CD4-positive, alpha-beta T cell (primary cell): Measurements from ENCODE around the gene PIK3R1. TPM values are rescaled to one million over a fixed set of nuclear protein-coding genes. Genes with fewer than 3 reads are reported as not detected.

ENCODE experiments used
- ATAC-seq: fragments of 200-7000 bp; cut with Tn5 transposase; one replicate; pipeline ENCODE4 v1.10.0; 2022; ENCODE audit warnings: mild to moderate bottlenecking; ENCODE audit not compliant: poor library complexity
- CTCF ChIA-PET: fragments of 350-600 bp; sonication (Branson Sonifier 250); formaldehyde crosslinking; loops from one replicate; lab custom pipeline; 2021; ENCODE audit warnings: antibody characterized with exemption, inconsistent platforms; lab: Charles Lee
- POLR2A ChIA-PET: fragments of 350-600 bp; sonication (Branson Sonifier 250); formaldehyde crosslinking; loops from one replicate; lab custom pipeline; 2021; ENCODE audit warnings: antibody characterized with exemption, inconsistent platforms; lab: Charles Lee
- DNase-seq, 14 experiments: peaks; one replicate each; pipeline ENCODE4 v3.0.0-alpha.2; 2013 to 2020; ENCODE audit warnings: mixed read lengths in 2 of 14
- H3K27ac ChIP-seq, 2 donors: one replicate each; pipeline versions ENCODE4 v1.5.1 to v1.7.0; 2013; ENCODE audit warnings: low read length in 2 of 2, low read depth in 1 of 2, mild to moderate bottlenecking in 1 of 2
- H3K27me3 ChIP-seq, 2 experiments: 1 replicate in 1 of 2; 2 replicates in 1 of 2; pipeline versions ENCODE4 v1.6.1 to v1.7.0; 2013; ENCODE audit warnings: low read length in 2 of 2, control low read depth in 1 of 2, mild to moderate bottlenecking in 1 of 2, moderate library complexity in 1 of 2; ENCODE audit not compliant: insufficient read depth in 2 of 2, control insufficient read depth in 1 of 2
- H3K36me3 ChIP-seq: one replicate; pipeline ENCODE4 v1.6.1; 2013; ENCODE audit warnings: low read length, control low read depth; ENCODE audit not compliant: insufficient read depth
- H3K4me1 ChIP-seq: one replicate; pipeline ENCODE4 v1.6.1; 2013; ENCODE audit warnings: low read length, control low read depth; ENCODE audit not compliant: insufficient read depth
- H3K4me3 ChIP-seq: one replicate; pipeline ENCODE4 v1.5.1; 2013; ENCODE audit warnings: mild to moderate bottlenecking, low read length, moderate library complexity
- H3K9me3 ChIP-seq, 2 experiments: 1 replicate in 1 of 2; 2 replicates in 1 of 2; pipeline versions ENCODE4 v1.6.1 to v1.7.0; 2013; ENCODE audit warnings: low read length in 2 of 2, mild to moderate bottlenecking in 2 of 2, control low read depth in 1 of 2, moderate library complexity in 1 of 2; ENCODE audit not compliant: control insufficient read depth in 1 of 2, insufficient read depth in 1 of 2
- H3K27ac Mint-ChIP-seq: one replicate; pipeline ENCODE4 v1.8.0; 2020; ENCODE audit warnings: mixed read lengths
- H3K27me3 Mint-ChIP-seq: one replicate; pipeline ENCODE4 v1.8.0; 2021; ENCODE audit warnings: mixed read lengths
- H3K36me3 Mint-ChIP-seq: one replicate; pipeline ENCODE4 v1.8.0; 2021; ENCODE audit warnings: low read depth, mixed read lengths
- H3K4me1 Mint-ChIP-seq: one replicate; pipeline ENCODE4 v1.8.0; 2021; ENCODE audit warnings: low read depth, mixed read lengths
- H3K4me3 Mint-ChIP-seq: one replicate; pipeline ENCODE4 v1.8.0; 2020; ENCODE audit warnings: mild to moderate bottlenecking, mixed read lengths
- H3K9me3 Mint-ChIP-seq: one replicate; pipeline ENCODE4 v1.8.0; 2020; ENCODE audit warnings: mixed read lengths
- CTCF ChIP-seq: fragments of 200-600 bp; IDR thresholded peaks from one replicate; pipeline ENCODE4 v1.8.0; 2022; ENCODE audit warnings: antibody characterized with exemption, mild to moderate bottlenecking
- intact Hi-C, 2 experiments: fragments of 100-400 bp; cut with DNase I in 1 of 2; cut with micrococcal nuclease in 1 of 2; formaldehyde crosslinking; loops; one replicate each; pipeline versions ENCODE4 v1.15.1 to v1.9.0; 2023 to 2025; cut with DNase I, micrococcal nuclease
- total RNA-seq, 174 experiments: library from RNA in 2 of 174; stranded (reverse) in 2 of 174; gene quantifications; one replicate each; pipeline ENCODE4 v1.2.3 and lab custom pipeline; 2021 to 2026

PIK3R1 gene
- total RNA-seq, 2 experiments from 2014 or later = 455 to 459 TPM

GRCh38 chr5:68250661-68251298 is 35.2 kb downstream of the PIK3R1 start:
- TF ChIP-seq CTCF = no peak
- peaks cover 44% of the 10 kb centered on the region for H3K4me1 ChIP-seq
- ChIA-PET POLR2A (interaction anchor here (0.8 to 4.5 kb wide), 9 partner anchors 7 to 1088 kb away, joined by 3 to 25 read pairs (median 4); partner anchors contain the start of gene PIK3R1), CTCF (interaction anchor here (1.0 to 1.9 kb wide), 3 partner anchors 19 to 1004 kb away, joined by 3 to 5 read pairs (median 3); no protein-coding TSS in a partner anchor)
- Mint-ChIP-seq H3K9me3 (no peaks in the 10 kb centered on the region), H3K36me3 (peaks cover 5% of the 10 kb centered on the region), H3K27me3 (no peaks in the 10 kb centered on the region), H3K4me1 (peaks cover 89% of the 10 kb centered on the region), H3K27ac (peak overlapping the region; percentile 82), H3K4me3 (peak overlapping the region; percentile 49)
- ATAC-seq = no peak
- H3K36me3 ChIP-seq = peaks cover 4% of the 10 kb centered on the region
- no peak for DNase-seq
- no peak overlapping the region for H3K4me3 ChIP-seq
- intact Hi-C loops = loop anchor here (5.0 to 10.0 kb wide), 5 partner anchors 33 to 1093 kb away; partner anchors contain the start of gene PIK3R1 (in 2 of the 2)
- no peaks in the 10 kb centered on the region for H3K27me3 ChIP-seq
- peak overlapping the region; percentile 20 to 44 for H3K27ac ChIP-seq
- no peaks in the 10 kb centered on the region for H3K9me3 ChIP-seq

- Histone ChIP-seq H3K36me3 (peaks cover 4% of the 10 kb centered on the region), H3K9me3 (no peaks in the 10 kb centered on the region), H3K27ac (peak overlapping the region; percentile 31 to 44), H3K4me1 (peaks cover 47% of the 10 kb centered on the region), H3K4me3 (no peak overlapping the region), H3K27me3 (no peaks in the 10 kb centered on the region)
- DNase-seq = peak in 13 of 14 experiments; percentile 23 to 74 (median 48)
- H3K27ac Mint-ChIP-seq = peak overlapping the region; percentile 82
- no peaks in the 10 kb centered on the region for H3K9me3 Mint-ChIP-seq
- intact Hi-C loops = loop anchor here (5.0 to 10.0 kb wide), 5 partner anchors 34 to 1094 kb away; partner anchors contain the start of gene PIK3R1 (in 2 of the 2)
- ChIA-PET CTCF (interaction anchor here (0.7 to 1.9 kb wide), 5 partner anchors 13 to 46 kb away, joined by 3 to 11 read pairs (median 4); no protein-coding TSS in a partner anchor), POLR2A (interaction anchor here (1.0 to 4.5 kb wide), 5 partner anchors 16 to 1048 kb away, joined by 3 to 25 read pairs (median 21); partner anchors contain the start of gene PIK3R1)
- peaks cover 5% of the 10 kb centered on the region for H3K36me3 Mint-ChIP-seq
- H3K27me3 Mint-ChIP-seq = no peaks in the 10 kb centered on the region
- H3K4me3 Mint-ChIP-seq = peak overlapping the region; percentile 2
- H3K4me1 Mint-ChIP-seq = peaks cover 90% of the 10 kb centered on the region
- no peak for TF ChIP-seq CTCF
- ATAC-seq = peak; percentile 39
Observed at GRCh38 chr5:68251386-68251785, 35.8 kb downstream of the PIK3R1 start.

GRCh38 chr5:68251804-68252522 is 36.4 kb downstream of the PIK3R1 start:
- CTCF ChIA-PET = interaction anchor here (0.7 to 2.3 kb wide), 12 partner anchors 10 to 1006 kb away, joined by 3 to 13 read pairs (median 5); no protein-coding TSS in a partner anchor
- Histone ChIP-seq H3K4me1 (peaks cover 53% of the 10 kb centered on the region), H3K27ac (peak overlapping the region; percentile 31 to 44), H3K36me3 (peaks cover 4% of the 10 kb centered on the region), H3K9me3 (no peaks in the 10 kb centered on the region), H3K27me3 (no peaks in the 10 kb centered on the region), H3K4me3 (no peak overlapping the region)
- POLR2A ChIA-PET = interaction anchor here (1.0 to 4.5 kb wide), 8 partner anchors 8 to 1091 kb away, joined by 3 to 22 read pairs (median 4); partner anchors contain the start of gene PIK3R1
- ATAC-seq (no peak), DNase-seq (no peak)
- peaks cover 91% of the 10 kb centered on the region for H3K4me1 Mint-ChIP-seq
- no peaks in the 10 kb centered on the region for H3K9me3 Mint-ChIP-seq
- intact Hi-C loops = loop anchor here (1.0 to 10.0 kb wide), 7 partner anchors 35 to 1095 kb away; partner anchors contain the start of gene PIK3R1 (in 2 of the 2)
- no peak for TF ChIP-seq CTCF
- peak overlapping the region; percentile 2 for H3K4me3 Mint-ChIP-seq
- peaks cover 1% of the 10 kb centered on the region for H3K36me3 Mint-ChIP-seq
- peak overlapping the region; percentile 82 for H3K27ac Mint-ChIP-seq
- H3K27me3 Mint-ChIP-seq = no peaks in the 10 kb centered on the region
